CMK (cell line): Measurements from ENCODE around the gene PC.
"Not testable (repeated sequence)": the region's sequence is repeated elsewhere in the genome, so short reads cannot be mapped to it uniquely, and the experiment has no call there.

ENCODE experiments used
- DNase-seq: peaks from one replicate; pipeline ENCODE4 v3.0.0-alpha.2; 2010; ENCODE audit warnings: low read depth

The PC gene

GRCh38 chr11:66979336-66979980 lies 21.3 kb upstream of the PC start:
- no peak for DNase-seq

- no peak for DNase-seq
Observed at GRCh38 chr11:66978717-66979116, 20.5 kb upstream of the PC start.

- no peak for DNase-seq
Observed at GRCh38 chr11:66978229-66978628, 20.0 kb upstream of the PC start.

- no peak for DNase-seq
Observed at GRCh38 chr11:66976925-66977324, 18.7 kb upstream of the PC start.

GRCh38 chr11:66976028-66976467 lies 17.9 kb upstream of the PC start:
- DNase-seq: no peak

GRCh38 chr11:66975405-66976027 lies 17.3 kb upstream of the PC start:
- DNase-seq: no peak

GRCh38 chr11:66974724-66975404 lies 16.7 kb upstream of the PC start, which contains the start of gene C11orf86:
C11orf86 (plus strand) TSS chr11:66975304; CDS start chr11:66975363, 59 bp downstream.
- no peak for DNase-seq

- DNase-seq: no peak
Observed at GRCh38 chr11:66973956-66974580, 15.9 kb upstream of the PC start.

GRCh38 chr11:66971488-66971887 lies 13.3 kb upstream of the PC start:
- DNase-seq: no peak

GRCh38 chr11:66970807-66971442 lies 12.7 kb upstream of the PC start:
- no peak for DNase-seq

GRCh38 chr11:66970371-66970806 lies 12.2 kb upstream of the PC start:
- DNase-seq: no peak

- no peak for DNase-seq
Observed at GRCh38 chr11:66969584-66970225, 11.5 kb upstream of the PC start.

GRCh38 chr11:66967670-66968425 lies 9.7 kb upstream of the PC start:
- DNase-seq: no peak

GRCh38 chr11:66966351-66966750 lies 8.2 kb upstream of the PC start:
- no peak for DNase-seq

- no peak for DNase-seq
Observed at GRCh38 chr11:66964495-66964894, 6.3 kb upstream of the PC start.

- DNase-seq: no peak
Observed at GRCh38 chr11:66962801-66963200, 4.6 kb upstream of the PC start.

- DNase-seq: no peak
Observed at GRCh38 chr11:66962247-66962646, 4.1 kb upstream of the PC start.

- DNase-seq: not testable (repeated sequence)
Observed at GRCh38 chr11:66961691-66962213, 3.6 kb upstream of the PC start.

GRCh38 chr11:66958956-66959274 lies 732 bp upstream of the PC start:
- DNase-seq: no peak

GRCh38 chr11:66957971-66958231 lies 282 bp downstream of the PC start:
- no peak for DNase-seq

- no peak for DNase-seq
Observed at GRCh38 chr11:66956689-66957290, 1.4 kb downstream of the PC start.
